Right atrium auricular region (tissue), 2 donors: ENCODE results near the gene CCDC136. TPM values are rescaled to one million over a fixed set of nuclear protein-coding genes. Genes with fewer than 3 reads are reported as not detected.

ENCODE experiments used
- DNase-seq: peaks from one replicate; pipeline ENCODE4 v3.0.0-alpha.2; 2019; ENCODE audit warnings: low spot score
- H3K27ac ChIP-seq, 2 donors: fragments of 200-600 bp; sonication (generic); 1 replicate in 1 of 2; 2 replicates in 1 of 2; pipeline ENCODE4 v1.5.1; 2016 to 2019
- H3K27me3 ChIP-seq, 2 donors: fragments of 200-600 bp; sonication (generic); one replicate each; pipeline versions ENCODE4 v1.5.1 to v1.6.0; 2017 to 2019
- H3K36me3 ChIP-seq: fragments of 200-600 bp; sonication (generic); one replicate; pipeline ENCODE4 v1.5.1; 2016
- H3K4me1 ChIP-seq, 2 donors: fragments of 200-600 bp; sonication (generic); one replicate each; pipeline versions ENCODE4 v1.5.1 to v1.6.0; 2017 to 2019
- H3K4me3 ChIP-seq, 2 donors: fragments of 200-600 bp; sonication (generic); 1 replicate in 1 of 2; 2 replicates in 1 of 2; pipeline ENCODE4 v1.5.1; 2017 to 2019; ENCODE audit warnings: mild to moderate bottlenecking in 1 of 2, moderate library complexity in 1 of 2
- H3K9me3 ChIP-seq, 2 donors: fragments of 200-600 bp; sonication (generic); one replicate each; pipeline ENCODE4 v1.5.1; 2019
- total RNA-seq, 2 donors: library from RNA; depleted of rRNA; stranded (reverse); fragments of >200 nt; gene quantifications; one replicate each; pipeline ENCODE4 v1.1.0, GENCODE V29; 2016
- TF ChIP-seq, protein P1 (sequence below), 2 donors: fragments of 200-600 bp; sonication (generic); IDR thresholded peaks; one replicate each; pipeline ENCODE4 v1.5.1; 2019; ENCODE audit warnings: antibody characterized with exemption in 2 of 2

CCDC136 gene
- total RNA-seq, 2 donors from 2014 or later, result 2.6 to 8.5 TPM

DNA sequence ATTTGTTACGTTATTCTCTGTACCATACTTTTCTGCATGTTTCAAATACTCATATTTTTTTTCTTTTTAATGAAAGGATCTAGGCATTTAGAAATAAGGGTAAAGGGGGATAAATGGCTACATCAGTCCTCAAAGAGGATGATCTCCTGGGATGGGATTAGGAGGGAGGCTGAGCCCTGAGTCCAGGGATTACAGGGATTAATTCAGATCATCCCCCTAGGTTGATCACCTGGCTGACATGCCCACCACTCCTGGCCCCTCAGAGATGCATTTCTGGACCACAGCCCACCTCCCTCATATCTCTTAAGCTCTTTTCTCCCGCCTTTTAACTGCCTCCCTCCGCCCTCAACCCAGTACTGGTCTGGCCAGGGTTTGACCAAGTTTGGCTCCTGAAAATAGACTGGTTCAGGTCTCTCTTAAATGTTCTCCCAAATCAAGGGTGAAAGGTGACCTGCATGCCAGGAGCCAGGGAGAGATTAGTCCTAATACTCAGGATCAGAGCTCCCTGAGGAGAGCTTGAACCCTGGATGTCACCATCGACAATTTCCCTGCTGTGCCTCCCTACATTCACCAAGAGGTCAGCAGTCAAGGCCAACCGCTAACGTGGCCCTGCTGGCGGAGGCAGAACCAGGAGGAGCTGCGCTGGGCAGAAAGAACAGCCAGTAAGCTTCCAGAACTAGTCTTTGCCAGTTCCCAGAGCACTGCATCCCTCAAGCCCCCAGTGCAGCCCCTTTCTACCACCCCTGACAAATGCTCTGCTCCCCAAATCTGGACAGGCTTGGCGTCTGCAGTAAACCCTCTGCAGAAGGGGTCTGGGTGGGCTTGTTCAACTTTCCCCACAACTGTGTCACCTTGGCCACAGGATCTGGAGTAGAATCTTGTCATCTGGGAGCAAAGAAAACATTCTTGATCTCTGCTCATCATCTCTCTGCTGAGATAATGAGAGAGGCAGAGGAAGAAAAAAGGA is 3.0 kb upstream of the CCDC136 start:
- Histone ChIP-seq H3K4me1 (peaks cover 0 to 23% of the 10 kb centered on the region in 2 donors), H3K27me3 (no peaks in the 10 kb centered on the region), H3K36me3 (no peaks in the 10 kb centered on the region), H3K9me3 (no peaks in the 10 kb centered on the region), H3K4me3 (no peak overlapping the region), H3K27ac (no peak overlapping the region)
- no peak for DNase-seq
- TF ChIP-seq, protein P1, sequence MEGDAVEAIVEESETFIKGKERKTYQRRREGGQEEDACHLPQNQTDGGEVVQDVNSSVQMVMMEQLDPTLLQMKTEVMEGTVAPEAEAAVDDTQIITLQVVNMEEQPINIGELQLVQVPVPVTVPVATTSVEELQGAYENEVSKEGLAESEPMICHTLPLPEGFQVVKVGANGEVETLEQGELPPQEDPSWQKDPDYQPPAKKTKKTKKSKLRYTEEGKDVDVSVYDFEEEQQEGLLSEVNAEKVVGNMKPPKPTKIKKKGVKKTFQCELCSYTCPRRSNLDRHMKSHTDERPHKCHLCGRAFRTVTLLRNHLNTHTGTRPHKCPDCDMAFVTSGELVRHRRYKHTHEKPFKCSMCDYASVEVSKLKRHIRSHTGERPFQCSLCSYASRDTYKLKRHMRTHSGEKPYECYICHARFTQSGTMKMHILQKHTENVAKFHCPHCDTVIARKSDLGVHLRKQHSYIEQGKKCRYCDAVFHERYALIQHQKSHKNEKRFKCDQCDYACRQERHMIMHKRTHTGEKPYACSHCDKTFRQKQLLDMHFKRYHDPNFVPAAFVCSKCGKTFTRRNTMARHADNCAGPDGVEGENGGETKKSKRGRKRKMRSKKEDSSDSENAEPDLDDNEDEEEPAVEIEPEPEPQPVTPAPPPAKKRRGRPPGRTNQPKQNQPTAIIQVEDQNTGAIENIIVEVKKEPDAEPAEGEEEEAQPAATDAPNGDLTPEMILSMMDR (IDR thresholded peaks at IDR 0.05), result no peak

DNA sequence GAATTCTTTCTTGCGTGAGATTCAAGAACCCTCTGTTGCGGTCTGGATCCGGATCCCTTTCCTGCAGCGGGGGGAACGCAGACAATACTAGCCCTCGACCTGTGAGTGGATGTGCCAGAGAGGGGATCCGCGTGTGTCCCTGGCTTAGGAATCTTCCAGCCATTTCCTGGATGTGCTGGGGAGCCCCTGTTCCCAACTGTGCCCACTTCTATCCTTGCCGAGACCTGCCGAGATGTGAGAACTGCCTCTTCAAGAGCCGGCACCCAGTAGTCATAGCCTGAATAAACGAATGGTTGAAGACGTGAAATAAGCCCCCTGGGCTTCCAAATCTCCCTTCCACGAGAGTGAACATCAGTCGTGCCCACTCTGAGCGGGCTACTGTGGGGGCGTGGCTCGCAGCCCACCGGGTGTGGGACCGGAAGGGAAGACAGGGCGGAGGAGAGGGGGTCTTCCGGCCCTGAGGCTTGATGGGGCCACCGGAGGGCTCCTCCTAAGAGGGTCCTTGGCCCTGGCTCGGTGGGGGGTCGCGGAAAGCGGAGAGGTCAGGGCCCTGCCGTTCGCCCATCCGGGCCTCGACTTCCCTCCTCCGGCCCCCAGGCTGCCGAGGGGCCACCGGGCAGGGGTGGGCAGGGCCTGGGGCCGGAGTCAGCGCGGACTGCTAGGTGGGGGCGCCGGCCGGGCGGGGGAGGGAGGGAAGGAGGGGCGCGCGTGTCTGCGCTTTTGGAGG is 1.3 kb upstream of the CCDC136 start:
- peak overlapping the region; percentile 82 to 90 for H3K4me3 ChIP-seq
- TF ChIP-seq, protein P1 (IDR thresholded peaks at IDR 0.05), result no peak
- H3K36me3 ChIP-seq, result no peaks in the 10 kb centered on the region
- peak overlapping the region; percentile 68 to 76 for H3K27ac ChIP-seq
- H3K4me1 ChIP-seq, result peaks cover 0 to 23% of the 10 kb centered on the region in 2 donors
- no peaks in the 10 kb centered on the region for H3K9me3 ChIP-seq
- H3K27me3 ChIP-seq, result no peaks in the 10 kb centered on the region
- no peak for DNase-seq

DNA sequence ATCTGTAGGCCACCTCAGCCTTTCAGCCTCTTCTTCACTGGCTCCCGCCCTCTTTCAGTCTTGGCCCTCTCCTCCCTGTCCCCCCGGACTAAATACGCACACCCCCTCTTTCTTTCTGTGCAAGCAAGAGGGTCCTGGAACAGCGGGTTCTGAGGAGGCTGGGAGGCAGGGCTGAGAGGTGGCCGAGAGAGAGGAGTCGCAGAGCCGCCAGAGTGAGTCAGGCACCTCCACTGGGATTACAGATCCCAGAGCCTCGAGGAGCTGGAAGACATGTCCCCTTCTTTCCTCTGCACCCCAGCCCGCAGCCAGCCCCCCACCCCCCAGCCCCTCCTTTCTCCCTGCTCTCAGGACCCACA is 182 bp downstream of the CCDC136 start:
- no peaks in the 10 kb centered on the region for H3K27me3 ChIP-seq
- H3K9me3 ChIP-seq, result no peaks in the 10 kb centered on the region
- peaks cover 0 to 23% of the 10 kb centered on the region in 2 donors for H3K4me1 ChIP-seq
- no peak for DNase-seq
- H3K27ac ChIP-seq, result peak overlapping the region in 1 of 2 donors; percentile 76
- H3K36me3 ChIP-seq, result no peaks in the 10 kb centered on the region
- H3K4me3 ChIP-seq, result peak overlapping the region; percentile 82 to 90
- TF ChIP-seq, protein P1 (IDR thresholded peaks at IDR 0.05), result no peak

DNA sequence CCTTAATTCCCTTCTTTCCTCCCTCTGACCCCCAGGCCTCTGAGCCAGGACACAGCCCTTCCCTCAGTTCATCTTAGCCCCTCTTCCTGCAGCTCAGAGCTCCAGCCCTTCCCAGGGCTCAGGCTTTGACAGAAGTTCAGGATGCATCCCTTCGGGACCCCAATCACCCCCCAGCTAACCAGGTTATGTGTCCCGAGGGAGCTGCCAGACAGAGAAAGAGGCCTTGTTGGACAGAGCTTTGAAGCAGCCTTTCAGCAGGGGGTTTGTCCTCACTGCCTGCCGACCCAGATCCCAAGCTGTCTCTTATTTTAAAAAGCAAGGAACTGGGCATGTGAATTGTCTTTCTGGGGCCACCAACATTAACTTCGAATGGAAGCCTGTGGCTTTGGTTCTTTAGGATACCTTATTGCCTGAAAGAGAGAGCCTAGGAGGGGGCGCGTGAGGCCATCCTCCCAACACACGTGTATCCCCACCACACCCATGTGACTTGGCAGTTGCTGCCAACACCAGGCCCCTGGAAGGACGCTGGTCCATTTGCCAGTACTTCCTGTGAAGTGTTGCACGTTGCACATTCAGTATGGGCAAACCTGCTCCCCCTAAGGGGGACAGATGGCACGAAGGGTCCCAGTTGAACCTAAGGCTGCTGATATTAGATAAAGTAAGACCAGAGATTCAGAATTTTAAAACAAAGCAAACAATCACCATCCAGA is 858 bp downstream of the CCDC136 start:
- no peak overlapping the region for H3K4me3 ChIP-seq
- H3K36me3 ChIP-seq, result no peaks in the 10 kb centered on the region
- DNase-seq, result no peak

DNA sequence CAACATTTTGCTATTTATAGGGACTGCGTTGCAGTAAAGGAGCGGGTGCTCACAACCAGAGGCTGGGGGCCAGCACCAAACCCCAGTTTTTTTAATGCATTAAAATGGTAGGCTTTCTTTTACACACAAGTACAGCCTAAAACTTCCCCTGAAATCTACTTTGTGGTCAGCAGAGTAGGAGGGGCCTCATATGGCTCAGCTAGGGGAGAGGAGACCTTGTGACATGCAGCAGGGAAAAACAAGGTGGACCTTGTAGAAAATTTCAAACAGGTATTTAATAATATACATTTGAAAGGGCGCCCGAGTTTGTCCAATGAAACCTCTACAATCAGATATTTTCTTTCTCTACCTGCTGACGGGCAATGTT is 1.4 kb downstream of the CCDC136 start:
- Histone ChIP-seq H3K4me1 (peaks cover 0 to 23% of the 10 kb centered on the region in 2 donors), H3K27me3 (no peaks in the 10 kb centered on the region), H3K36me3 (no peaks in the 10 kb centered on the region), H3K4me3 (no peak overlapping the region), H3K27ac (no peak overlapping the region), H3K9me3 (no peaks in the 10 kb centered on the region)
- no peak for DNase-seq
- TF ChIP-seq, protein P1 (IDR thresholded peaks at IDR 0.05), result no peak

More for the DNA sequence above, 858 bp downstream of the CCDC136 start:
- Histone ChIP-seq H3K9me3 (no peaks in the 10 kb centered on the region), H3K27ac (no peak overlapping the region), H3K4me1 (peaks cover 0 to 23% of the 10 kb centered on the region in 2 donors), H3K27me3 (no peaks in the 10 kb centered on the region)
- TF ChIP-seq, protein P1 (IDR thresholded peaks at IDR 0.05), result no peak
